ENCODE results near the gene ZBTB25.

- no peak for TF ChIP-seq CTCF (IDR thresholded peaks at IDR 0.05)
- no peak for TF ChIP-seq POLR2A (IDR thresholded peaks at IDR 0.05)
These were observed 36.5 kb downstream of the ZBTB25 start for GRCh38 chr14:64467101-64467500.
